ENCODE results near the gene SND1. TPM values are rescaled to one million over a fixed set of nuclear protein-coding genes. Genes with fewer than 3 reads are reported as not detected.

SND1 gene
- total RNA-seq, 1 donor = 80.2 TPM

GRCh38 chr7:127717502-127718339, 65.7 kb downstream of the SND1 start:
- Histone ChIP-seq H3K4me3 (ENCODE audit: low read length) (no peak overlapping the region), H3K27me3 (ENCODE audit: insufficient read depth, low read length) (no peaks in the 10 kb centered on the region), H3K9me3 (ENCODE audit: low read depth, low read length) (no peaks in the 10 kb centered on the region), H3K4me1 (ENCODE audit: insufficient read depth, low read length) (no peaks in the 10 kb centered on the region)

GRCh38 chr7:127718340-127718679, 66.3 kb downstream of the SND1 start:
- Histone ChIP-seq H3K9me3 (ENCODE audit: low read depth, low read length) (no peaks in the 10 kb centered on the region), H3K4me3 (ENCODE audit: low read length) (no peak overlapping the region), H3K4me1 (ENCODE audit: insufficient read depth, low read length) (no peaks in the 10 kb centered on the region), H3K27me3 (ENCODE audit: insufficient read depth, low read length) (no peaks in the 10 kb centered on the region)

GRCh38 chr7:127726476-127726875, 74.5 kb downstream of the SND1 start:
- no peaks in the 10 kb centered on the region for H3K4me1 ChIP-seq (ENCODE audit: insufficient read depth, low read length)
- no peaks in the 10 kb centered on the region for H3K27me3 ChIP-seq (ENCODE audit: insufficient read depth, low read length)
- no peaks in the 10 kb centered on the region for H3K9me3 ChIP-seq (ENCODE audit: low read depth, low read length)
- H3K4me3 ChIP-seq (ENCODE audit: low read length) = no peak overlapping the region

GRCh38 chr7:127730658-127731276, 78.8 kb downstream of the SND1 start:
- Histone ChIP-seq H3K4me1 (ENCODE audit: insufficient read depth, low read length) (no peaks in the 10 kb centered on the region), H3K9me3 (ENCODE audit: low read depth, low read length) (no peaks in the 10 kb centered on the region), H3K4me3 (ENCODE audit: low read length) (no peak overlapping the region), H3K27me3 (ENCODE audit: insufficient read depth, low read length) (no peaks in the 10 kb centered on the region)

GRCh38 chr7:127731431-127732080, 79.6 kb downstream of the SND1 start:
- H3K4me3 ChIP-seq (ENCODE audit: low read length) = no peak overlapping the region
- no peaks in the 10 kb centered on the region for H3K9me3 ChIP-seq (ENCODE audit: low read depth, low read length)
- H3K27me3 ChIP-seq (ENCODE audit: insufficient read depth, low read length) = no peaks in the 10 kb centered on the region
- H3K4me1 ChIP-seq (ENCODE audit: insufficient read depth, low read length) = no peaks in the 10 kb centered on the region

- Histone ChIP-seq H3K9me3 (ENCODE audit: low read depth, low read length) (no peaks in the 10 kb centered on the region), H3K27me3 (ENCODE audit: insufficient read depth, low read length) (no peaks in the 10 kb centered on the region), H3K4me3 (ENCODE audit: low read length) (no peak overlapping the region), H3K4me1 (ENCODE audit: insufficient read depth, low read length) (no peaks in the 10 kb centered on the region)
Measured at GRCh38 chr7:127732306-127732705, 80.3 kb downstream of the SND1 start.

- Histone ChIP-seq H3K27me3 (ENCODE audit: insufficient read depth, low read length) (no peaks in the 10 kb centered on the region), H3K9me3 (ENCODE audit: low read depth, low read length) (no peaks in the 10 kb centered on the region), H3K4me1 (ENCODE audit: insufficient read depth, low read length) (peaks cover 4% of the 10 kb centered on the region), H3K4me3 (ENCODE audit: low read length) (no peak overlapping the region)
Measured at GRCh38 chr7:127733986-127734385, 82.0 kb downstream of the SND1 start.

GRCh38 chr7:127736511-127736910, 84.5 kb downstream of the SND1 start:
- no peak overlapping the region for H3K4me3 ChIP-seq (ENCODE audit: low read length)
- H3K27me3 ChIP-seq (ENCODE audit: insufficient read depth, low read length) = no peaks in the 10 kb centered on the region
- no peaks in the 10 kb centered on the region for H3K9me3 ChIP-seq (ENCODE audit: low read depth, low read length)
- H3K4me1 ChIP-seq (ENCODE audit: insufficient read depth, low read length) = peaks cover 4% of the 10 kb centered on the region

- no peak overlapping the region for H3K4me3 ChIP-seq (ENCODE audit: low read length)
- no peaks in the 10 kb centered on the region for H3K9me3 ChIP-seq (ENCODE audit: low read depth, low read length)
- H3K4me1 ChIP-seq (ENCODE audit: insufficient read depth, low read length) = peaks cover 4% of the 10 kb centered on the region
- no peaks in the 10 kb centered on the region for H3K27me3 ChIP-seq (ENCODE audit: insufficient read depth, low read length)
Measured at GRCh38 chr7:127738859-127739258, 86.9 kb downstream of the SND1 start.

- Histone ChIP-seq H3K9me3 (ENCODE audit: low read depth, low read length) (no peaks in the 10 kb centered on the region), H3K4me1 (ENCODE audit: insufficient read depth, low read length) (peaks cover 4% of the 10 kb centered on the region), H3K27me3 (ENCODE audit: insufficient read depth, low read length) (no peaks in the 10 kb centered on the region), H3K4me3 (ENCODE audit: low read length) (no peak overlapping the region)
Measured at GRCh38 chr7:127741764-127742375, 89.9 kb downstream of the SND1 start.

- no peaks in the 10 kb centered on the region for H3K4me1 ChIP-seq (ENCODE audit: insufficient read depth, low read length)
- no peak overlapping the region for H3K4me3 ChIP-seq (ENCODE audit: low read length)
- H3K9me3 ChIP-seq (ENCODE audit: low read depth, low read length) = no peaks in the 10 kb centered on the region
- H3K27me3 ChIP-seq (ENCODE audit: insufficient read depth, low read length) = no peaks in the 10 kb centered on the region
Measured at GRCh38 chr7:127745445-127745844, 93.5 kb downstream of the SND1 start.

GRCh38 chr7:127751062-127751461, 99.1 kb downstream of the SND1 start:
- Histone ChIP-seq H3K27me3 (ENCODE audit: insufficient read depth, low read length) (no peaks in the 10 kb centered on the region), H3K4me3 (ENCODE audit: low read length) (no peak overlapping the region), H3K9me3 (ENCODE audit: low read depth, low read length) (no peaks in the 10 kb centered on the region), H3K4me1 (ENCODE audit: insufficient read depth, low read length) (peaks cover 26% of the 10 kb centered on the region)

GRCh38 chr7:127751490-127752448, 99.8 kb downstream of the SND1 start:
- H3K9me3 ChIP-seq (ENCODE audit: low read depth, low read length) = no peaks in the 10 kb centered on the region
- H3K27me3 ChIP-seq (ENCODE audit: insufficient read depth, low read length) = no peaks in the 10 kb centered on the region
- H3K4me1 ChIP-seq (ENCODE audit: insufficient read depth, low read length) = peaks cover 26% of the 10 kb centered on the region
- no peak overlapping the region for H3K4me3 ChIP-seq (ENCODE audit: low read length)

- Histone ChIP-seq H3K27me3 (ENCODE audit: insufficient read depth, low read length) (no peaks in the 10 kb centered on the region), H3K4me1 (ENCODE audit: insufficient read depth, low read length) (peaks cover 26% of the 10 kb centered on the region), H3K4me3 (ENCODE audit: low read length) (no peak overlapping the region), H3K9me3 (ENCODE audit: low read depth, low read length) (no peaks in the 10 kb centered on the region)
Measured at GRCh38 chr7:127752829-127753228, 100.8 kb downstream of the SND1 start.
